GM13976 (cell line): ENCODE results near the gene OSBPL1A.
A peak's percentile ranks its signal among the peaks of the same experiment; 100 is the strongest.

ENCODE experiments used
- DNase-seq: peaks from one replicate; pipeline ENCODE4 v3.0.0; 2012; ENCODE audit warnings: low spot score
- in situ Hi-C: fragments of 300-500 bp; cut with MboI; formaldehyde crosslinking; loops from one replicate; pipeline ENCODE4 v1.12.0; 2022; ENCODE audit warnings: low sequenced_read_pairs, mixed read lengths, inconsistent platforms; ENCODE audit not compliant: unreplicated experiment
- TF ChIP-seq, protein P1 (sequence below): IDR thresholded peaks from 2 replicates; pipeline ENCODE4 v1.5.1; 2012; ENCODE audit warnings: borderline replicate concordance, mild to moderate bottlenecking; ENCODE audit not compliant: insufficient read depth; ENCODE audit errors: extremely low read depth, missing control alignments, control extremely low read depth

The OSBPL1A gene

GRCh38 chr18:24187049-24187448 lies 210.6 kb downstream of the OSBPL1A start:
- TF ChIP-seq, protein P1, sequence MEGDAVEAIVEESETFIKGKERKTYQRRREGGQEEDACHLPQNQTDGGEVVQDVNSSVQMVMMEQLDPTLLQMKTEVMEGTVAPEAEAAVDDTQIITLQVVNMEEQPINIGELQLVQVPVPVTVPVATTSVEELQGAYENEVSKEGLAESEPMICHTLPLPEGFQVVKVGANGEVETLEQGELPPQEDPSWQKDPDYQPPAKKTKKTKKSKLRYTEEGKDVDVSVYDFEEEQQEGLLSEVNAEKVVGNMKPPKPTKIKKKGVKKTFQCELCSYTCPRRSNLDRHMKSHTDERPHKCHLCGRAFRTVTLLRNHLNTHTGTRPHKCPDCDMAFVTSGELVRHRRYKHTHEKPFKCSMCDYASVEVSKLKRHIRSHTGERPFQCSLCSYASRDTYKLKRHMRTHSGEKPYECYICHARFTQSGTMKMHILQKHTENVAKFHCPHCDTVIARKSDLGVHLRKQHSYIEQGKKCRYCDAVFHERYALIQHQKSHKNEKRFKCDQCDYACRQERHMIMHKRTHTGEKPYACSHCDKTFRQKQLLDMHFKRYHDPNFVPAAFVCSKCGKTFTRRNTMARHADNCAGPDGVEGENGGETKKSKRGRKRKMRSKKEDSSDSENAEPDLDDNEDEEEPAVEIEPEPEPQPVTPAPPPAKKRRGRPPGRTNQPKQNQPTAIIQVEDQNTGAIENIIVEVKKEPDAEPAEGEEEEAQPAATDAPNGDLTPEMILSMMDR = no peak
- in situ Hi-C loops = loop anchor here (25.0 kb wide), 1 partner anchor 100 kb away; no protein-coding TSS in a partner anchor
- DNase-seq = no peak

DNA sequence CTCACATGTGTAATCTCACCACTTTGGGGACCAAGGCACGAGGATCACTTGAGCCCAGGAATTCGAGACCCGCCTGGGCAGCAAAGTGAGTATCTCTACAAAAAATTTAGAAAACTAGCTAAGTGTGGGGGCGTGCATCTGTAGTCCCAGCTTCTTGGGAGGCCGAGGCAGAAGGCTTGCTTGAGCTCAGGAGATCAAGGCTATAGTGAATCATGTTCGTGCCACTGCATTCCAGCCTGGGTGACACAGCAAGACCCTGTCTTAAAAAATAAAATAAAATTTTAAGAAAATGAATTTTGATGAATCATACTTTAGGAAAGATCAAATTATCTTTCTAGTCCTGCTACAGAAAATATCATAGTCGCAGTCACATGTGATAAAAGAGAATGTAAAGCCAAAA lies 211.8 kb downstream of the OSBPL1A start:
- in situ Hi-C loops = loop anchor here (25.0 kb wide), 1 partner anchor 99 kb away; no protein-coding TSS in a partner anchor
- TF ChIP-seq, protein P1 = no peak
- no peak for DNase-seq

- in situ Hi-C loops = loop anchor here (25.0 kb wide), 1 partner anchor 95 kb away; no protein-coding TSS in a partner anchor
- TF ChIP-seq, protein P1 = no peak
- no peak for DNase-seq
Measured at GRCh38 chr18:24181806-24182205, 215.8 kb downstream of the OSBPL1A start.

DNA sequence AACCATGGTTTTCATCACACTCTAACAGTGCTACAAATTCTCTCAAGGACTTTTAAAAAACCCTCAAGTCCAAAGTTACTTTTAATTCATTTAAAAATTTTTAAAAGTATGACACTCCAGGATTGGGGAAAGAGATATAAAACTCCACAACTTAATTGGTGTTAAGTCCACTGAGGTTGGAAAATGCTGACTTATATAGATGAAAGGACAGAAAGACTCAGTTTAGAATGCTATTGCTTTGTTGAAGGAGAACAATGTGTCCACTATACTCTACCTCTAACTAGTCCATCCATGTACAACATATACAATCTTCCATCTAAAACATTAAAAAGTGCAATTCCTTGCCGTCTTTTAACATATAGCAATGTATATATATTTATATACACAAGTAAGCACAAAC lies 217.6 kb downstream of the OSBPL1A start:
- TF ChIP-seq, protein P1 = no peak

GRCh38 chr18:24177499-24178133 lies 220.0 kb downstream of the OSBPL1A start:
- in situ Hi-C loops = loop anchor here (25.0 kb wide), 1 partner anchor 90 kb away; no protein-coding TSS in a partner anchor
- DNase-seq = no peak
- TF ChIP-seq, protein P1 = no peak

More for the DNA sequence above, 217.6 kb downstream of the OSBPL1A start:
- in situ Hi-C loops = loop anchor here (25.0 kb wide), 1 partner anchor 93 kb away; no protein-coding TSS in a partner anchor
- no peak for DNase-seq

DNA sequence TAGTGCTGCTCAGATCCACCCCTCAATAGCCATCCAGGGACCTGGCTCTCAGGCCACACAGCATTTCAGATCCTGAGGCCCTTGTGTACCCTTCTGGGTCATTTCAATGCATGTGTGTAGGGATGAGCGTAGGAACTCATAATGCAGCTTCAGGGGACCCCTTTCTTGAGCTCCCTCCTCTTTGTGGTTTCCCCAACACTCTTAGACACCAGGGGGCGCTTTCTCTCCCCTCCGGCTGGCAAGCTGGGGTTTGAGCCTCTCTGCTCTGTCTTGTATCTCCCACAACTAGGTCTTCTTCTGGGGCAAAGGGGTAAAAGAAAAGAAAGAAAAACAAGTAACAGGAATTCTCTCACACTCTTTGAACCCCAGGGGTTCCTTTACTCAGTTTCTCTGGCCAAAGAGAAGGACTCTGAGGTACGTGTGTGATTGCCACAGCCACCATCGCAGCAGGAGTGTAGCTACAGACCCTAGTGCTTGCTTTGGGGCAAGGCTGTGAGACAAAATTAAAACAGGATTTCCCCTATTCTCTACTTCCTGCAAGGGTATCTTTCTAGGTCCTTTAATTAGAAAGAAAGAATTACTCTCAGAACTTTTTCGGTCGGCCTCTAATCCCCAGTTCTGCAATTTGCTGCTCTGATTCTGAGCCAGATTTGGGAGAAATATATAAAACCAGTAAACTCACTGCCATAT lies 220.8 kb downstream of the OSBPL1A start:
- TF ChIP-seq, protein P1 = peak; percentile 62
- in situ Hi-C loops = loop anchor here (25.0 kb wide), 1 partner anchor 90 kb away; no protein-coding TSS in a partner anchor
- DNase-seq = peak; percentile 72
